WTC11 (cell line): ENCODE measurements around the gene MRPL14. TPM values are rescaled to one million over a fixed set of nuclear protein-coding genes. Genes with fewer than 3 reads are reported as not detected.
"Not testable (repeated sequence)": the region's sequence is repeated elsewhere in the genome, so short reads cannot be mapped to it uniquely, and the experiment has no call there.

Experiments
- ATAC-seq: fragments of 200-7000 bp; cut with Tn5 transposase; 2 replicates; pipeline ENCODE4 v1.10.0; 2021; ENCODE audit warnings: mild to moderate bottlenecking, moderate library complexity
- CTCF ChIA-PET: fragments of 300-600 bp; sonication (Branson Sonifier 250); formaldehyde crosslinking; loops from one replicate; lab custom pipeline; 2021; ENCODE audit warnings: antibody characterized with exemption; lab: Charles Lee
- POLR2A ChIA-PET: fragments of 350-600 bp; sonication (Branson Sonifier 250); formaldehyde crosslinking; loops from one replicate; lab custom pipeline; 2021; ENCODE audit warnings: antibody characterized with exemption; lab: Charles Lee
- DNase-seq: peaks from one replicate; pipeline ENCODE4 v3.0.0; 2021; ENCODE audit warnings: low spot score
- H3K27ac Mint-ChIP-seq: 2 replicates; pipeline ENCODE4 v1.8.0; 2021; ENCODE audit warnings: mixed read lengths
- H3K27me3 Mint-ChIP-seq: 2 replicates; pipeline ENCODE4 v1.8.0; 2021; ENCODE audit warnings: low read depth, mild to moderate bottlenecking, moderate library complexity, mixed read lengths
- H3K36me3 Mint-ChIP-seq: 2 replicates; pipeline ENCODE4 v1.8.0; 2021; ENCODE audit warnings: mixed read lengths
- H3K4me1 Mint-ChIP-seq: 2 replicates; pipeline ENCODE4 v1.8.0; 2022; ENCODE audit warnings: mixed read lengths
- H3K4me3 Mint-ChIP-seq: 2 replicates; pipeline ENCODE4 v1.8.0; 2021; ENCODE audit warnings: mild to moderate bottlenecking, moderate library complexity, mixed read lengths
- H3K9me3 Mint-ChIP-seq: 2 replicates; pipeline ENCODE4 v1.8.0; 2021; ENCODE audit warnings: mixed read lengths
- CBFB ChIP-seq: sonication (generic); formaldehyde crosslinking; IDR thresholded peaks from 2 replicates; pipeline ENCODE4 v1.8.1; 2022; ENCODE audit warnings: mild to moderate bottlenecking, low read depth, missing genetic modification reagents
- CREB1 ChIP-seq: sonication (generic); formaldehyde crosslinking; IDR thresholded peaks from 2 replicates; pipeline ENCODE4 v1.8.0; 2023; ENCODE audit warnings: mild to moderate bottlenecking, missing genetic modification reagents
- CTCF ChIP-seq: fragments of 200-600 bp; IDR thresholded peaks from 2 replicates; pipeline ENCODE4 v1.8.0; 2022; ENCODE audit warnings: antibody characterized with exemption
- EMX1 ChIP-seq: fragments of 250-450 bp; sonication (Bioruptor Pico); IDR thresholded peaks from 2 replicates; pipeline ENCODE4 v1.8.0; 2021; ENCODE audit warnings: mild to moderate bottlenecking
- ESRRA ChIP-seq: sonication (generic); formaldehyde crosslinking; IDR thresholded peaks from 2 replicates; pipeline ENCODE4 v1.8.1; 2022; ENCODE audit warnings: mild to moderate bottlenecking, missing genetic modification reagents, borderline replicate concordance
- GABPB1 ChIP-seq: sonication (generic); formaldehyde crosslinking; IDR thresholded peaks from 2 replicates; pipeline ENCODE4 v1.8.1; 2023; ENCODE audit warnings: mild to moderate bottlenecking, missing genetic modification reagents
- GRHL2 ChIP-seq: fragments of 250-450 bp; sonication (Bioruptor Pico); IDR thresholded peaks from 2 replicates; pipeline ENCODE4 v1.8.0; 2022; ENCODE audit warnings: mild to moderate bottlenecking, moderate library complexity; ENCODE audit not compliant: insufficient replicate concordance, severe bottlenecking
- GTF2I ChIP-seq: fragments of 250-450 bp; sonication (Bioruptor Pico); conservative IDR thresholded peaks from 2 replicates; pipeline ENCODE4 v1.4.0; 2021; ENCODE audit warnings: mild to moderate bottlenecking
- NFATC4 ChIP-seq: fragments of 250-450 bp; sonication (Bioruptor Pico); IDR thresholded peaks from 2 replicates; pipeline ENCODE4 v1.9.0; 2021; ENCODE audit warnings: mild to moderate bottlenecking
- RELA ChIP-seq: sonication (generic); formaldehyde crosslinking; IDR thresholded peaks from 2 replicates; pipeline ENCODE4 v1.8.1; 2022; ENCODE audit warnings: missing genetic modification reagents, mild to moderate bottlenecking, borderline replicate concordance
- USF1 ChIP-seq: sonication (generic); formaldehyde crosslinking; IDR thresholded peaks from 2 replicates; pipeline ENCODE4 v1.8.0; 2022; ENCODE audit warnings: mild to moderate bottlenecking, missing genetic modification reagents
- ZBTB43 ChIP-seq: sonication (generic); formaldehyde crosslinking; IDR thresholded peaks from 2 replicates; pipeline ENCODE4 v1.8.1; 2023; ENCODE audit warnings: mild to moderate bottlenecking, missing genetic modification reagents
- ZMAT4 ChIP-seq: fragments of 250-450 bp; sonication (Bioruptor Pico); IDR thresholded peaks from 2 replicates; pipeline ENCODE4 v1.9.0; 2021; ENCODE audit warnings: mild to moderate bottlenecking
- ZNF232 ChIP-seq: sonication (generic); formaldehyde crosslinking; IDR thresholded peaks from 2 replicates; pipeline ENCODE4 v1.8.0; 2022; ENCODE audit warnings: mild to moderate bottlenecking, missing genetic modification reagents
- ZNF317 ChIP-seq: sonication (generic); formaldehyde crosslinking; IDR thresholded peaks from 2 replicates; pipeline ENCODE4 v1.8.1; 2023; ENCODE audit warnings: low read depth, mild to moderate bottlenecking, moderate library complexity, missing genetic modification reagents, borderline replicate concordance
- ZNF671 ChIP-seq: fragments of 250-450 bp; sonication (Bioruptor Pico); IDR thresholded peaks from 2 replicates; pipeline ENCODE4 v1.8.0; 2021; ENCODE audit warnings: mild to moderate bottlenecking
- ZSCAN18 ChIP-seq: fragments of 250-450 bp; sonication (Bioruptor Pico); IDR thresholded peaks from 2 replicates; pipeline ENCODE4 v2.1.2; 2022; ENCODE audit warnings: mild to moderate bottlenecking, moderate library complexity
- total RNA-seq: library from RNA; stranded (reverse); gene quantifications from 3 replicates; pipeline ENCODE4 v1.2.3, GENCODE V29; 2021

MRPL14 gene
- total RNA-seq, 1 experiment from 2014 or later = 74.2 TPM

GRCh38 chr6:44097782-44098317 is 29.4 kb downstream of the MRPL14 start (continued):
- TF ChIP-seq RELA (CRISPR knock-in tag) (no peak), ZBTB43 (CRISPR knock-in tag) (no peak), USF1 (CRISPR knock-in tag) (no peak), EMX1 (no peak), GTF2I (CRISPR knock-in tag) (no peak), ZNF232 (CRISPR knock-in tag) (no peak)

GRCh38 chr6:44096612-44097011 is 30.6 kb downstream of the MRPL14 start:
- POLR2A ChIA-PET = interaction anchor here (1.0 kb wide), 1 partner anchor 150 kb away, joined by 3 read pairs; the partner anchor contains the start of gene HSP90AB1
- no peak overlapping the region for H3K4me3 Mint-ChIP-seq
- H3K4me1 Mint-ChIP-seq = no peaks in the 10 kb centered on the region

GRCh38 chr6:44095243-44095623 is 32.0 kb downstream of the MRPL14 start:
- ATAC-seq, H3K27me3 Mint-ChIP-seq, POLR2A ChIA-PET, H3K27ac Mint-ChIP-seq, DNase-seq, H3K9me3 Mint-ChIP-seq, H3K4me3 Mint-ChIP-seq, H3K4me1 Mint-ChIP-seq: not testable (repeated sequence)
- CTCF ChIA-PET = interaction anchor here (0.6 to 2.5 kb wide), 8 partner anchors 16 to 309 kb away, joined by 3 to 18 read pairs (median 3); no protein-coding TSS in a partner anchor
- H3K36me3 Mint-ChIP-seq = peaks cover 10% of the 10 kb centered on the region; the same call in 1 of the 2 replicates

More at GRCh38 chr6:44096612-44097011, 30.6 kb downstream of the MRPL14 start:
- ATAC-seq = peak; percentile 78
- peak; percentile 71 for DNase-seq
- peaks cover 10% of the 10 kb centered on the region; the same call in 1 of the 2 replicates for H3K36me3 Mint-ChIP-seq
- no peak for TF ChIP-seq ZMAT4
- TF ChIP-seq ZNF671 (CRISPR knock-in tag) = no peak
- TF ChIP-seq GABPB1 (CRISPR knock-in tag) = peak; percentile 56; the same call in 1 of the 2 replicates
- no peak for TF ChIP-seq CBFB (CRISPR knock-in tag)
- TF ChIP-seq CTCF = 0 out of 2 replicates have a peak, but pooled peaks have one; percentile 26
- TF ChIP-seq NFATC4 (CRISPR knock-in tag) = no peak
- TF ChIP-seq ZNF317 (CRISPR knock-in tag) = no peak
- no peak for TF ChIP-seq GRHL2 (CRISPR knock-in tag)
- TF ChIP-seq GTF2I (CRISPR knock-in tag) = no peak
- no peak for TF ChIP-seq ESRRA (CRISPR knock-in tag)
- TF ChIP-seq CREB1 (CRISPR knock-in tag) = no peak
- TF ChIP-seq ZSCAN18 (CRISPR knock-in tag) = no peak
- no peak overlapping the region for H3K27ac Mint-ChIP-seq
- no peaks in the 10 kb centered on the region for H3K27me3 Mint-ChIP-seq
- CTCF ChIA-PET = interaction anchor here (0.6 to 2.5 kb wide), 40 partner anchors 11 to 467 kb away, joined by 3 to 18 read pairs (median 4); partner anchors contain the start of genes AARS2, GTPBP2, MRPL14 and SLC35B2
- H3K9me3 Mint-ChIP-seq = no peaks in the 10 kb centered on the region
